Measurements from ENCODE around the gene SYMPK.

GRCh38 chr19:45826934-45827333 is 36.0 kb downstream of the SYMPK start:
- TF ChIP-seq EZH2 (IDR thresholded peaks at IDR 0.05) (no peak), POLR2AphosphoS5 (IDR thresholded peaks at IDR 0.05; ENCODE audit: borderline replicate concordance, low read depth, low read length) (no peak), FOXP2 (optimal IDR thresholded peaks at IDR 0.05; ENCODE audit: control extremely low read depth, extremely low read length, insufficient read depth) (no peak)

Measured in SK-N-MC (cell line).